Naive B cell (primary cell): ENCODE measurements around the gene DGCR6L. TPM values are rescaled to one million over a fixed set of nuclear protein-coding genes. Genes with fewer than 3 reads are reported as not detected.
"Not testable (repeated sequence)": the region's sequence is repeated elsewhere in the genome, so short reads cannot be mapped to it uniquely, and the experiment has no call there.

ENCODE experiments used
- ATAC-seq, 2 donors: fragments of 150-1000 bp; cut with Tn5 transposase; 2 replicates each; pipeline ENCODE4 v1.10.0; 2021; ENCODE audit warnings: low read depth in 2 of 2, mild to moderate bottlenecking in 2 of 2, moderate library complexity in 2 of 2
- DNase-seq: peaks from one replicate; pipeline ENCODE4 v3.0.0; 2022
- H3K27ac Mint-ChIP-seq, 6 donors: one replicate each; pipeline ENCODE4 v1.8.0; 2020 to 2022; ENCODE audit warnings: mild to moderate bottlenecking in 6 of 6, mixed read lengths in 6 of 6, moderate library complexity in 5 of 6, inconsistent platforms in 2 of 6
- H3K27me3 Mint-ChIP-seq, 3 donors: one replicate each; pipeline ENCODE4 v1.8.0; 2021 to 2022; ENCODE audit warnings: mixed read lengths in 3 of 3, mild to moderate bottlenecking in 1 of 3
- H3K36me3 Mint-ChIP-seq, 2 donors: one replicate each; pipeline ENCODE4 v1.8.0; 2020 to 2022; ENCODE audit warnings: mixed read lengths in 2 of 2, inconsistent platforms in 1 of 2, mild to moderate bottlenecking in 1 of 2
- H3K4me1 Mint-ChIP-seq, 3 donors: one replicate each; pipeline ENCODE4 v1.8.0; 2020 to 2022; ENCODE audit warnings: mixed read lengths in 3 of 3, inconsistent platforms in 1 of 3, mild to moderate bottlenecking in 1 of 3, moderate library complexity in 1 of 3
- H3K4me3 Mint-ChIP-seq, 8 donors: one replicate each; pipeline ENCODE4 v1.8.0; 2020 to 2022; ENCODE audit warnings: mild to moderate bottlenecking in 8 of 8, mixed read lengths in 8 of 8, moderate library complexity in 8 of 8, inconsistent platforms in 2 of 8
- H3K9me3 Mint-ChIP-seq, 7 donors: one replicate each; pipeline ENCODE4 v1.8.0; 2020 to 2022; ENCODE audit warnings: mixed read lengths in 7 of 7, mild to moderate bottlenecking in 5 of 7, inconsistent platforms in 2 of 7, moderate library complexity in 1 of 7
- polyA plus RNA-seq, 6 donors: library from polyadenylated mRNA; unstranded; fragments of 300-500 nt; fragmentation: Illumina TruSeq; gene quantifications; one replicate each; pipeline ENCODE4 v1.2.3, GENCODE V29; 2021; ENCODE audit warnings: low read depth in 6 of 6

DGCR6L gene
- polyA plus RNA-seq, 6 donors from 2014 or later: 54.0 to 84.4 (median 56.6) TPM

DNA sequence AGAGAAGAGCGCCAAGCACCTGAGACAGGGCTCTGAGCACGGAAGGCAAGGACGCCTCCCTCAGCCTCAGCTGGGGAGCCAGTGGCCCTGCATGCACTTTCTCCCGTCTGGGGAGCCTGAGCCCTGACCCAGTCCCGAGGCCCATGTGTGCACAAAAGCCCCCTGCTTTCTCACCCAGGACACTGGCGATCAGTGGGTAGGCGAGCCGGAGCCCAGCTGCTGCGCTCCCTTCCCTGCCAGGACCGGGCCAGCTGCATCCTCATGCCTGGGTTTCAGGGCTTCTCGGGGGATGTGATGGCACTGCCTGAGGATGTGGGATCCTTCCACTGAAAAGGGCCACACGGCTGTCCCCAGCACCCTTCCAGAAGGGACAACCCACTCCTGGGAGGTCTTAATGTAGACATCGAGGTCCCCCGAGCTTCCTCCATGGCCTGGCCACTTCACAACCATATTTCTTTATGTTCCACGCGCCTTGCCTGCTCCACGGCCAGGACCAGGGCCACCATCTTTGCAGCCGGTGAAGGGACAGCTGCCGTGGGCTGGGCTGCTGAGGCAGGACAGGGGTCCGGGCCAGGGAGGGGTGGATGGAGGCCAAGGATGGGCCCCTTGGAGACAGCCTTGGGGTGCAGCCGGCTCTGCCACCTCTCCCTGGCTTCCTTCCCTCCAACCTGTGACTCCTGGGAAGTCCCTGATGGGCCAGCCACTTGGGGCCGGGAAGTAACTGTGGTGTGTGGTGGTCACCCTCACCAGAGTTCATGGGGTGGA lies 41.0 kb downstream of the DGCR6L start:
- not testable (repeated sequence) for H3K9me3 Mint-ChIP-seq, H3K36me3 Mint-ChIP-seq, H3K27ac Mint-ChIP-seq, H3K27me3 Mint-ChIP-seq, ATAC-seq, DNase-seq, H3K4me1 Mint-ChIP-seq, H3K4me3 Mint-ChIP-seq

DNA sequence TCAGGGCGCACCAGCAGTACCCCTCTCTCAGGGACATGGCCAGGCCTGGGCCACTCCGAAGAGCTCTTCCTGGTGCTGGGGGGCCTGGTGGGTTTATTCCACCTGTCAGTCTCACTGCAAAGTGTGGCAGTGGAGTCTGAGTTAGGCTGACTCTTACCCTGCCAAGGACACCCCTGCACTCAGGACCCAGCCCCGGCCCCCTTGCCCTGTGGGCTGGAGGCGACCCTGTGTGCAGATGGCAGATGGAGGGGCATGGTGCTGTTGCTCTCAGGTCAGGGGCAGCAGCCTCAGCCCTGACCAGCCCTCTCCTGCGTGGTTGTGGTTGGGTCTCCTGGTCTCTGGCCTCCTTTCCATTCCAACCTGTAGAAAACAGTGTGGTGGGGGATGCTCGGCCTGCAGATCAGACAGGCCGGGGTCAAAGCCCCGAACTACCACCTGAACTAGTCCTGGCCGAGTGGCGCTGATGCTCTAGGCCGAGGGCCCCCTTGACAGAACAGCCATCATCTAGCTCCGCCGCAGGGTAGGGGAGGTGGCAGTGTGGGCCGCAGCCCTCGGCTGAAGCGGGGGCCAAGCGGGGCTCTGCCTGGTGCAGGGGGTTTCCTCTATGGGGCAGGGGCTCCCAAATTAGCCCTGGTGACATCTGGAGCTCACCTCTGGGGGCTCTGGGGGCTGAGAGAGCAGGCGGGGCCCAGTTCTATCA lies 41.8 kb downstream of the DGCR6L start:
- not testable (repeated sequence) for H3K27ac Mint-ChIP-seq

DNA sequence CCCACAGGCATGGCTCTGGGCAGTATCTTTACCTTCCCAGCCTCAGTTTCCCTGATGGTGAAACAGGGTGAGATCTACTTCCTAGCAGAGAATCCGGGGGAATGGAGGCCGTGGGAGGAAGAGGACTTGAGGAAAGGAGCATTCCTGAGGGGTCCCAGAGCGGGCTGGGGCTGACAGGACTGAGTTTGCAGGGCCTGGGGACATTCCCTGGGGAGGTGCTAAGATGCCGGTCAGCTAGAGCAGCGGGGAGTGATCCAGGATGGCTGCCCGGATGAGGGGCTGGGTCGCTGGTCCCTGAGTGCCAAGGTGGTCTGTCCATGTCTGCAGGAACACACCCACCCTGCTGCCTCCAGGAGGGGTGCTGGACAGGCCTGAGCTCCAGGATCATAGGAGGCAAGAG lies 43.4 kb downstream of the DGCR6L start:
- H3K27ac Mint-ChIP-seq: peak overlapping the region in 1 of 6 donors; percentile 70
- no peaks in the 10 kb centered on the region for H3K36me3 Mint-ChIP-seq
- no peaks in the 10 kb centered on the region for H3K4me1 Mint-ChIP-seq
- H3K9me3 Mint-ChIP-seq: no peaks in the 10 kb centered on the region
- peaks cover 0 to 10% (median 0%) of the 10 kb centered on the region in 3 donors for H3K27me3 Mint-ChIP-seq
- ATAC-seq (no peak), DNase-seq (no peak)
- peak overlapping the region in 1 of 8 donors; percentile 21 for H3K4me3 Mint-ChIP-seq

More for the DNA sequence above, 41.8 kb downstream of the DGCR6L start:
- not testable (repeated sequence) for H3K9me3 Mint-ChIP-seq, H3K36me3 Mint-ChIP-seq, ATAC-seq, H3K4me1 Mint-ChIP-seq, H3K27me3 Mint-ChIP-seq, DNase-seq, H3K4me3 Mint-ChIP-seq

DNA sequence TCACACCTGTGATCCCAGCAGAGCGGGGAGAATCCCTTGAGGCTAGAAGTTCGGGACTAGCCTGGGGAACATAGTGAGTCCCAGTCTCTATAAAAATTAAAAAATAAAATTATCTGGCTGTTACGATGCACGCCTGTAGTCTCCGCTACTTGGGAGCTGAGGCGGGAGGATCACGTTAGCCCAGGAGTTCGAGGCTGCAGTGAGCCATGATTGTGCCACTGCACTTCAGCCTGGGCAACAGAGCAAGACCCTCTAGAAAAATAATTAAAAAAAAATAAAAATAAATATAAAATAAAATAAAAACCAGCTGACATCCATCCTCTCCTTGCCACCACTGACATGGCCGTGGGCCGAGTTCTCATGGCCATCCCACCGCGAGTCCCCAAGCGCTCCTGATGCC lies 44.0 kb downstream of the DGCR6L start:
- no peak overlapping the region for H3K4me3 Mint-ChIP-seq
- no peaks in the 10 kb centered on the region for H3K4me1 Mint-ChIP-seq
- H3K27ac Mint-ChIP-seq: no peak overlapping the region
- DNase-seq: no peak
- H3K27me3 Mint-ChIP-seq: peaks cover 0 to 13% (median 0%) of the 10 kb centered on the region in 3 donors
- no peaks in the 10 kb centered on the region for H3K36me3 Mint-ChIP-seq
- no peak for ATAC-seq
- no peaks in the 10 kb centered on the region for H3K9me3 Mint-ChIP-seq

DNA sequence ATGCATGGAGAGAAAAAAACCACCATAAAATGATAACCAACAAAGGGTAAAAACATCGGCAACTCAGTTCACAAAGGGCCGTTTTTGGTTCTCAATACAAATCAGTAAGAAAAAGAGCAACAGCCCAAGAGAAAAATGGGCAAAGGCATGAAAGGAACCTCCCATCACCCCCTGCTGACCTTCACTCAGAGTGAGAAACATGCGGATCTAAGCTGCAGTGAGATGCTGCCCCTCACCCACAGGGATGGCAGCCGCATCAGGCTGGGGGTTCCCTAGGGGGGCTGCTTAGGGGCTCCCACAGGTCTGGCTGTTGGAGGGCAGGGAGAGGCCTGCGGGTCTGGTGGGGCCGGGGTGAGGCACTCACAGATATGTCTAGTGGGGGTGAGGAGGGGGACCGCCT lies 44.5 kb downstream of the DGCR6L start:
- peaks cover 0 to 16% (median 0%) of the 10 kb centered on the region in 3 donors for H3K27me3 Mint-ChIP-seq

DNA sequence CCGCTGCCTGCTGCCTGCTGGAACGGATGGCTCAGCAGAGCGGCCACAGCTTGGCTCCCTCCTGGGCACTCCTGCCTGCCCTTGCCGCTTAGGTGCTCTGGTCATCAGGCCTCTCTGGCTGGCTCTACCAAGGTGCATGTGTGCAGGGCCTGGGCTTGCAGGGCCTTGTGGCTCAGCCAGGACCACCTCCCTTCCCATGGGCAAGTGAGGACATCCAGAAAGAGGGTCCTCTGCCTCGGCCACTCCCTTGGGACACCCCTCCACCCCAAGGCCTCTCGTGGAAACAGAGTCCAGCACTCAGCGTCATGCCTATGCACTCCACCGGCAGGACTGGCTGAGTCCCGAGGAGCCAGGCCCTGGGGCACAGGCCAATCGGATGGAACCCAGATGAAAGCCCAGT lies 45.5 kb downstream of the DGCR6L start:
- not testable (repeated sequence) for H3K27ac Mint-ChIP-seq, ATAC-seq, H3K36me3 Mint-ChIP-seq, DNase-seq, H3K9me3 Mint-ChIP-seq, H3K4me3 Mint-ChIP-seq, H3K4me1 Mint-ChIP-seq
- H3K27me3 Mint-ChIP-seq: peaks cover 0 to 26% (median 0%) of the 10 kb centered on the region in 3 donors

More for the DNA sequence above, 44.5 kb downstream of the DGCR6L start:
- not testable (repeated sequence) for ATAC-seq, H3K4me1 Mint-ChIP-seq, H3K27ac Mint-ChIP-seq, H3K4me3 Mint-ChIP-seq, DNase-seq, H3K9me3 Mint-ChIP-seq, H3K36me3 Mint-ChIP-seq

DNA sequence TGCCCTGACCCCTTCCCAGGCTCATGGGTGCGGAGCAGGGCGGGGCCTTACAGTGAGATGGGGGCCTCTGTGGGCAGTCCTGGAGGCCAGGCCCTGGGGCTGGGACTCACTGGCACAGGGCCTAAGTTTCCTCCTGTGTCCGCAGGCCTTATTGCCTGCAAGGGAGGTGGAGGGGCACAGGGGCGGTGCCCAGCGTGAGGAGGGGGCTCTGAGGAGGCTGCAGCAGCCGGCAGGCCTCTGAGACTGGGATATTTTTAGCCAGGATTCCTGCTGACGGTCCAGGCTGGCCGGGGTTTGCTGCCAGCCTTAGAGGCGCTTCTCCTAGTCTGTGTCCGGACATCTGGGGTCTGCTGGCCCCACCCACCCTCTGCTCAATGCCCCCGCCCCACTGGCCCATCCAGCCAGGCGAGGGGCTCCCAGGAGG lies 46.1 kb downstream of the DGCR6L start:
- Mint-ChIP-seq H3K36me3 (no peaks in the 10 kb centered on the region), H3K27ac (no peak overlapping the region), H3K9me3 (no peaks in the 10 kb centered on the region), H3K27me3 (peaks cover 0 to 28% (median 0%) of the 10 kb centered on the region in 3 donors), H3K4me3 (no peak overlapping the region), H3K4me1 (peaks cover 0 to 2% (median under 1%) of the 10 kb centered on the region in 3 donors)
- no peak for ATAC-seq
- no peak for DNase-seq

DNA sequence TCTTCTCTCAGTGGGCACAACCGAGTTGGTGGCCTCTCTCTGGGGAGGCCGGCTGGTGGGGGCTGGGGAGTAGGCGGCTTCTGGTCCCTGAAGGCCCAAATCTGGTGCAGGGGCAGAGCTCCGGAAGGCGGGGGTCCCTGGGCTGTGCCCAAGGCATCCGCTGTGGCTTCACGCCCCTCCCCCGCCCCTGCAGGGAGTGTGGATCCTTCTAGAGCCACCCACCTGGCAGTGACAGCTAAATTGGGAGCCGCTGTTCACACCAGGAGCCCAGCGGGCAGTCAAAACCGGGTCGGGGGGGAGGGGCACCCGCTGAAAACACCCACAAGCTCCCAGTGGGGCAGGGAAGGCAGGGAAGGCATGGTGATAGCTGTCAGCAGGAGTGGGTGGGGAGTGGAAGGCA lies 47.2 kb downstream of the DGCR6L start:
- Mint-ChIP-seq H3K4me3 (no peak overlapping the region), H3K36me3 (no peaks in the 10 kb centered on the region), H3K27ac (no peak overlapping the region), H3K4me1 (peaks cover 0 to 5% (median 3%) of the 10 kb centered on the region in 3 donors), H3K27me3 (peaks cover 0 to 32% (median 0%) of the 10 kb centered on the region in 3 donors), H3K9me3 (no peaks in the 10 kb centered on the region)
- ATAC-seq (no peak), DNase-seq (no peak)

DNA sequence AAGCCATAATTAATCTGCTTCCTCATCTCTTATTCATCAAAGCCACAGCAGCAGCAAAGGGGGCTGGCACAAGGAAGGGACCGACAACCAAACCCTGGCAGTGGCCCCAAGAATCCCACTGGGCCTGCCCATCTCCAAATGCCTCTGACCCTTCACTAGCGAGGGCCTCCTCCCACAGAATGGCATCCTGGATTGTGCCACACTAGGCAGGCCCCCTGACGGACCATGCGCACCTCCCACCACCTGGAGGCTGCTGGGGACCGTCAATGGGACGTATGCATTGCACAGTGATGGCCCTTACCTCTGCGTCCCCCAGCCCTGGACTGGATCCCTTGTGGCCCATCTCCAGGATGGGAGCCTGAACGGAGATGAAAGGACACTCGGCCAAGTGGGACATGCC lies 47.7 kb downstream of the DGCR6L start:
- DNase-seq: no peak
- no peak for ATAC-seq
- H3K36me3 Mint-ChIP-seq: no peaks in the 10 kb centered on the region
- peak overlapping the region in 1 of 8 donors; percentile 35 for H3K4me3 Mint-ChIP-seq
- no peaks in the 10 kb centered on the region for H3K9me3 Mint-ChIP-seq
- no peak overlapping the region for H3K27ac Mint-ChIP-seq
- peaks cover 0 to 8% (median 3%) of the 10 kb centered on the region in 3 donors for H3K4me1 Mint-ChIP-seq
- peaks cover 0 to 32% (median 0%) of the 10 kb centered on the region in 3 donors for H3K27me3 Mint-ChIP-seq

DNA sequence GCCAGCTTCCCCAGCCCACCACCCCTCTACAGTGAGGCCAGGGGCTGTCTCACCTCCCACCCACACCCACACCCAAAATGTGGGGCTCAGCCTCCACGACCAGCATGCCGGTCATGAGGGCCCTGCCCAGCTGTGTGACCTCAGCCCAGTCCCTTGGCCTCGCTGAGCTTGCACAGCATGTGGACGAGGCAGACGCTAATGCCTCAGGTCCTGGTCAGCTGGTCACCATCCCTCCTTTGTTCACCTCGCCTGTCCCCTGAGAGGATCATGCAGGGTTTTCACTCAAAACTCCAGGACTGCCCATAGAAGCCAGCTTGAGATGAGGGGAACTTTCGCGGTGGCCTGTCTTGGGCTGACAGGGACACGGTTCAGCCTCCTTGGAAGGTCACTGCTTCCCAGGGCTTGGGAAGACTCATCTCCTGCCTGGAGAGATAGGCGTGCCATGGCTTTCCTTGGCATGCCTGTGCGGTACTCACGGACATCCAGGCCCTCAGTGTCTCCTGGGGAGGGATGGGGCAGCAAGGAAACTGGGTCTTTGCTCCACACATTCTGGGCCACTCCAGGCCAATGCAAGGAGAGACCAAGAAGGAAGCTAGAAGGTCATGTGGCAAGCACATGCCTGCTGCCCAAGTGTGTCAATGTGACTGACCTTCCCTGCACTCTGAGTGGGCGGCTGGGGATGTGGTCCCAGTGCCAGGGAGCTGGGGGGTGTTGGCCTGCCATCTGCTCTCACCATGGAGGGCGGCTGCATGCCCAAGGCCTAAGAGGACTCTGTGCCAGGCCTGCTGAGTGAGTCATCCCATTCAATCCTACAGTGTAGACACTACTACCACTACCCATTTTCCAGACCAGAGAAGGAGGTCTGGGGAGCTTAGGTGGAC lies 48.5 kb downstream of the DGCR6L start:
- Mint-ChIP-seq H3K27me3 (peaks cover 4 to 40% (median 5%) of the 10 kb centered on the region in 3 donors), H3K36me3 (no peaks in the 10 kb centered on the region), H3K4me1 (peaks cover 0 to 15% (median 3%) of the 10 kb centered on the region in 3 donors), H3K9me3 (no peaks in the 10 kb centered on the region), H3K27ac (peak overlapping the region in 1 of 6 donors; percentile 33), H3K4me3 (no peak overlapping the region)
- ATAC-seq (no peak), DNase-seq (no peak)

DNA sequence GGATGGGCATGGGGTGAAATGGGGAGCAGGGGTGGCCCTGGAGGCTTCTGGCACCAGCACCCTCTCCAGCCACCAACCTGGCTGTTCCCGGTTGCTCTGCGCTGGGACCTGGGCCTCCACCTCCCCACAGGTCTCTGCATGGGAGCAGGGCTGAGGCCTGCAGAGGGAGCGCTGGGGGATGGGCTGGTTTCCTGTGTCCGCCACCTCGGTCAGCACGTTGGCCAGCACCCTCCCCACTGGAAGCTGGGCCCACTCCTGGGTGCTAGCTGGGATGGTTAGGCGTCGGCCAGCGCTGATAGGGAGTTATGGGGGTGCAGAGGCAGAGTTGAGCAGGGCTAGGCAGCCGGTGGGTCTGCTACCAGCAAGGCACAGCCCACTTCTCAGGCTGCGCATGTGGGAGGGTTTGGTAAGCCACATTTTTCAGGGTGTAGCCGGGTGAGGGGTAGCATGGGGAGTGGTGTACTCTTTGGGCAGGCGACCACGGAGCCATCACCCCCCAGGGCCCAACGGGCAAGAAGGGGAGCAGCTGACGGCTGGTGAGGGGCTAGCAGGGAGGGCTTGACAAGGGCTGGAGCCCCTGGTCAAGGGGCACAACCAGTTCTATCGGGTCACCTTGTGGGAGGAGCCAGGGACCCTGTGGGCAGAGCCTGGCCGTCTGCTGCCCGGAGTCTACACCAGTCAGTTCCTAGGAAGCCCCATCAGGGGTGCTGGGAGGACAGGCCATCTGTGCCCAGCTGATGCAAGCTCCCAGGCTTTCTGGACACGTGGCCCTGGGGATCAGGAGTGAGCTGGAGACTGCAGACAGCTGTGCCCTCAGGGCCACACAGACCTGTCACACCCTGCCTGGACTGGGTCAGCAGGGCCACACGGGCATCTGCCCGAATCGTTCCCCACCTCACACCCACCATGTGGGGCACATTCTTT lies 49.4 kb downstream of the DGCR6L start:
- H3K4me1 Mint-ChIP-seq: peaks cover 0 to 15% (median 3%) of the 10 kb centered on the region in 3 donors
- DNase-seq, ATAC-seq, H3K9me3 Mint-ChIP-seq, H3K36me3 Mint-ChIP-seq: not testable (repeated sequence)
- peak overlapping the region in 1 of 6 donors; percentile 51 for H3K27ac Mint-ChIP-seq
- peaks cover 4 to 43% (median 7%) of the 10 kb centered on the region in 3 donors for H3K27me3 Mint-ChIP-seq
- H3K4me3 Mint-ChIP-seq: peak overlapping the region in 1 of 8 donors; percentile 78

DNA sequence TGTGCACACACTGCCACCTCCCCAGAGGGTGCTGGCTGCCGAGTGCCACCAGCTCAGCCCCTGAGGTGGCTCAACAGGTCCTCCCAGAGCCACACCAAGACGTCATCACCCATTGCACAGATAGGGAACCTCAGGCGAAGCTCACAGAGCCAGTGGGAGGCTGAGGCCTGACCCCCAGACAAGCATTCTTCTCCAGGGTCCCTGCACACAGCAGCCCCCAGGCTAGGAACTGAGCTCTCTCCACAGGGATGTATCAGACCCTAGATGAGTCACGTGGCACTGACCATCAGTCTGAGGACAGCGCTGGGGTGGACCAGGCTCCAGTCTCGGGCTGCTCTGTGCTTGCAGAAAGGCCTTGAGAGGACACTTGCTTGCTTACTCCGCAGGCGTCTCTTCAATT lies 50.2 kb downstream of the DGCR6L start:
- not testable (repeated sequence) for ATAC-seq, H3K27ac Mint-ChIP-seq, DNase-seq, H3K36me3 Mint-ChIP-seq, H3K9me3 Mint-ChIP-seq
- Mint-ChIP-seq H3K4me3 (peak overlapping the region in 4 of 8 donors; percentile 16 to 81 (median 32)), H3K4me1 (peaks cover 0 to 15% (median 3%) of the 10 kb centered on the region in 3 donors), H3K27me3 (peaks cover 4 to 43% (median 7%) of the 10 kb centered on the region in 3 donors)
